GM12891 (cell line): Measurements from ENCODE around the gene PPFIBP1.

Experiments
- POLR2A ChIP-seq: IDR thresholded peaks from 2 replicates; pipeline ENCODE4 v1.6.1; 2011; ENCODE audit warnings: low read depth, low read length, control low read depth
- POLR2AphosphoS5 ChIP-seq: IDR thresholded peaks from 2 replicates; pipeline ENCODE4 v1.6.1; 2011; ENCODE audit warnings: low read depth, low read length, control low read depth
- POU2F2 ChIP-seq: IDR thresholded peaks from 2 replicates; pipeline ENCODE4 v1.6.1; 2011; ENCODE audit warnings: low read depth, mild to moderate bottlenecking, control low read depth, low read length, moderate library complexity
- SPI1 ChIP-seq: IDR thresholded peaks from 2 replicates; pipeline ENCODE4 v1.6.1; 2011; ENCODE audit warnings: low read depth, low read length, control low read depth
- TAF1 ChIP-seq: IDR thresholded peaks from 2 replicates; pipeline ENCODE4 v1.6.1; 2011; ENCODE audit warnings: low read depth, low read length, control low read depth

- TF ChIP-seq POLR2AphosphoS5, result no peak
- no peak for TF ChIP-seq POU2F2
- no peak for TF ChIP-seq POLR2A
- no peak for TF ChIP-seq TAF1
- TF ChIP-seq SPI1, result no peak
Observed at GRCh38 chr12:27674989-27675388, 151.0 kb downstream of the PPFIBP1 start.
